ENCODE data around the gene FOCAD.

DNA sequence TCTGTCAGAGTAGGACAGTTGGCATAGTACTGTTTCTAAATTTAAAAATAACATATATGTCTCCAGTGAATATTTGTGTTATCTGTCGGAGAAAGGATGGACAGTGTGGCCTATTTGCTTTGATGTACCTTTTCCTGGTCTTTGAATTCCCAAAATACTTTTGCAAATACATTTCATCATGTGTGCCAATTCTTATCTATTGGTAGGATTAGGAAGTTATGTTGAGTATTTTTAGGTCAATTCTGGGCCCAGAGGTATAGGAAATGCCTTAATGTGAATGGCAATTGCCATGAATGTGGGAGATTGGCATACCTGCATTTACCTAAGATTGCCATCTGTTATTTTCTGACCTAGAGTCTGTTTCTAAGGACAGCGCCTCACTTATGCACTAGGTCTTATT is 5.8 kb downstream of the FOCAD start:
- TF ChIP-seq, protein P1, sequence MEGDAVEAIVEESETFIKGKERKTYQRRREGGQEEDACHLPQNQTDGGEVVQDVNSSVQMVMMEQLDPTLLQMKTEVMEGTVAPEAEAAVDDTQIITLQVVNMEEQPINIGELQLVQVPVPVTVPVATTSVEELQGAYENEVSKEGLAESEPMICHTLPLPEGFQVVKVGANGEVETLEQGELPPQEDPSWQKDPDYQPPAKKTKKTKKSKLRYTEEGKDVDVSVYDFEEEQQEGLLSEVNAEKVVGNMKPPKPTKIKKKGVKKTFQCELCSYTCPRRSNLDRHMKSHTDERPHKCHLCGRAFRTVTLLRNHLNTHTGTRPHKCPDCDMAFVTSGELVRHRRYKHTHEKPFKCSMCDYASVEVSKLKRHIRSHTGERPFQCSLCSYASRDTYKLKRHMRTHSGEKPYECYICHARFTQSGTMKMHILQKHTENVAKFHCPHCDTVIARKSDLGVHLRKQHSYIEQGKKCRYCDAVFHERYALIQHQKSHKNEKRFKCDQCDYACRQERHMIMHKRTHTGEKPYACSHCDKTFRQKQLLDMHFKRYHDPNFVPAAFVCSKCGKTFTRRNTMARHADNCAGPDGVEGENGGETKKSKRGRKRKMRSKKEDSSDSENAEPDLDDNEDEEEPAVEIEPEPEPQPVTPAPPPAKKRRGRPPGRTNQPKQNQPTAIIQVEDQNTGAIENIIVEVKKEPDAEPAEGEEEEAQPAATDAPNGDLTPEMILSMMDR (IDR thresholded peaks at IDR 0.05) = no peak
- no peak for TF ChIP-seq POLR2A (IDR thresholded peaks at IDR 0.05)
